HG03196 (cell line): ENCODE results near the gene CELSR1.

Experiments used
- ATAC-seq: cut with Tn5 transposase; IDR thresholded peaks from one replicate; pipeline ENCODE4 v1.9.1; 2021; ENCODE audit not compliant: unreplicated experiment

CELSR1 gene

DNA sequence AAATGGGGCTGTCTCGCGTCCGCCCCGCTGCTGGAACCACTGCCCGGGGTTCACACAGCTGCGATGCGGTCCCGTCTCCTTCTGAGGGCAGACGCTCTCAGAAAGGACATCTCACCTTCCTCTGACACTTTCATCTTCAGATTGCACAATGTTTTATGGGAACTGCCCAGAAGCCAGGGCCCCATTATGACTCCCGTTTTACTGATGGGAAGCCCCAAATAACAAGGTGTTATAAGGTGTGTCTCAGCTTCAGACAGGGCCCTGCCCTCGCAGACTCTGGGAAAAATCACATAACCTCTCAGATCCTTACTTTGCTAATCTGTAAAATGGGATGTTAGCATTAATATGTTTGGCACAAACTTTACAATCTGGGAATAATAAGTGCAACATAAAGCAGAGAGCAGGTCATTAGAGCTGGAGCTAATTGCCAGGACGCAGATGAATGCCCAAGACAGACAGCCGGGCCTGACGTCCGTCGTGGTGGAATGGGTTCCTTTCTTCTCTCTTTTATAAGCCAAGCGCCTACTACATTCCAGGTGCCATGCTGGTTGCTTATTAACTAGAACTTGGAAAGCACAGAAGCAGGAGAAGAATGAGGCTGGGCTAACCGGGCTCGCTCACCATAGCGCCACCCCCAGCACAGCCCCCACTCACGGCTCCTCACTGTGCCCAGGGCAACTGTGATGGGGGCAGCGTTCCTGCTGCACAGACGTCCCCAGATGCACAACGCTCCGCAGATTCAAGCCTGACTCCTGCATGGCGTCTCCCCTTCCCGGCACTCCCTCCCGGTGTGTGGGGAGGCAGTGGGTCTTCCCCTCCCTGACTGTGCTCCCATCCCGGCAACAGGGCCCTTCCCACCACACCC is 158.1 kb downstream of the CELSR1 start:
- no peak for ATAC-seq

DNA sequence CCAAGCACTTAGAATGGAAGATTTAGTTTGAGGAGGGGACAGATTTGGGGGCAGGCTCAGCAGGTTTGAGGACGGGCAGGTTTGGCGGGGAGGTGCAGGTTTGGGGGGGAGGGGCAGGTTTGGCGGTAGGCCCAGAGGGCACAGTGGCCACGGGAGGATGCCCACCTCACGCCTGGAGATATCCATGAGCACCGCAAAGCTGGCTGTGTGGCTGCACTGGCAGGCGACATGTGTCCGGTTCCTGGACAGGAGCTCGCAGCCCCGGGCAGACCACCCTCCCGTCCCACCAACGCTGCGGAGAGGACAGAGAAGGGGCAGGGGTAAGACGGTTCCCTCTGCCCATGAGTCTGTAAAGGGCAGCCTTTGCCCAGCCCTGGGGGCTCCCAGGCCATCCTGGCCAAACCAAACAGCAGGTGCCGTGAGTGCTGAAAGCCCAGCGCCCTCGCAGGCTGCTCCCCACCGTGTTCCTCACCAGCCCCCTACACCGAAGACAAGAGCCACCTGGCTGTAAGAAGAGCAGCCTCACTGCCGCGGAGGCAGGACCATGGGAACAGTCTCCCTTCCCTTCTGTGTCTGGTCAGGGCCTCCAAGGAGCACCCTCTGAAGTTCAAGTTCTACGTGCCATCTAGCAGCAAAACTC is 158.9 kb downstream of the CELSR1 start:
- no peak for ATAC-seq

DNA sequence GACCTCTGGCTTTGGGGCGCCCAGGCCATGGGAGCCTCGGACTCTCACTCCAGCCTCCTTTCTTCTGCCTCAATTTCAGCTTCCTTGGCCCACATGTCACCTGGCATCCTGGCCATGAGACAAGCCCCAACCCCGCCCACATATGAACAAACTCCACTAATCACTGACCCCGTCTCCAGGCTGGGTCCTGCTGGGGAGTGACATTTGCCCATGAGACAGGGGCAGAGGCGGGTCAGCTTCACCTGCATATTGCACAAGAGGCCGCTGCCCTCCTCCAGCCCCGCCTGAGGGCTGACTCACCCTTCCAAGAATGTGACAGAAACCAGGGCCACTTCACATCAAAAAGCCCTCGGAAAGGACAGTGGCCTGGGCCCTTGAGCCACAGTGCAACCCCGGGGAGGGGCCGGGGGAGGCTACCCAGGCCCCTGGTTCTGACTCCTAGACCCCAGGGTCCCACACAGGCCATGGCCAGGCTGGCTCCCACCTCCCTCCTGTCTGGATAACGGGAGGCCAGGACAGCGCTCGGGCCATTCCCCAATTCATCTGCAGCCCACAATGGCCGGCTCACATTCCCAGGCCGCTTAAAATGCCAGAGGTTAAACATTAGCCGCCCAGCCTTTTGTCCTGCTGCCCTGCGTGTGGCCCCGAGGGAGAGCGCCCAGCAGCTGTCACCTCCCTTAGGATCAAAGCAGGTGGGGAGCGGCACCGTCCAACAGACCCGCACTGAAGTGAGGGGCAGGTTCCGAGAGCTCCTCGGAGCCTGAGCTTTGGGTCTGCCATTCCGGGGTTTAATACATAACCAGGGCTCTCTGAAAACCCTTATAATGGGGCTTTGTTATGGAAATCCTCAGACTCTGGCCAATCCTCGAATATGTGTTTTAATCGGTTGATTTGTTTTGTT is 159.6 kb downstream of the CELSR1 start:
- ATAC-seq, result no peak

DNA sequence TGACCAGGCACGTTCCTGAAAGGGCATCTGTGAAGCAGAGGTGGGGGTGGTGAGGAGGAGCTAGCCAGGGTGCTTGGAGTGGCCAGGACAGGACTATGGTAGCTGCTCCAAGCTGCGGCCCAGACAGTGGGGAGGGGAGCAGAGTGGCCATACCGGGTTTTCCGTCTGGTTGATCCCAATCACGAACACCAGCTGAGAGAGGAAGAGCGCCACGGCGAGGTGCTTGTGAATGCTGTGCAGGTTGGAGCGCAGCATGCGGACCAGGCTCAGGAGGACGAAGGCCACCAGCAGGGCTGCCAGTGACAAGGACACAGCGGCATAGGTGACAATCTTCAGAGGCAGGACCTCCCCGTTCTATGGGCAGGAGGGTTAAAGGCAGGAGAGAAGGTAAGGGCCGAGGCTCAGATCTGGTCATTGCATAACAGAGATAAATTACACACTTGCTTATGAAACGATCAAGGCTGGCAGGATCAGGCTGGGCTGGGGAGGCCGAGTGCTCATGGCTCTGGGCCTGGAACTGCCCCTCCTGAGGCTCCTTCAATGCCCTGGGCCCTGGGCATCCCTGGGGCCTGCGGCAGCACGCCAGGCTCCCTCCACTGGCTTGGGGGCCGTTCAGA is 160.4 kb downstream of the CELSR1 start:
- ATAC-seq, result no peak

DNA sequence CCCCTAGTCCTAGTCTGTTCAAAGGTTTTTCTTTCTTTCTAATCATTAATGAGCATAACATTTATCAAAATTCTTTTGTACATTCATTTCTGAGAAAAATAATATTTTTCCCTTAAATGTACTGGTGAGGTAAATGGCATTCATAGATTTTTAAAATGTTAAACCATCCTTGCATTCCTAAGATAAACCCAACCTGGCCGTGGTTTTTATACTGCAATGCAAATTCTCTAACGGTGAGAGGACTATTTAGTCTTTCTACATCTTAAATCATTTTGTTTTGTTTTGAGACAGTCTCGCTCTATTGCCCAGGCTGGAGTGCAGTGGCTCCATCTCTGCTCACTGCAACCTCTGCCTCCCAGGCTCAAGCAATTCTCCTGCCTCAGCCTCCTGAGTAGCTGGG is 161.3 kb downstream of the CELSR1 start:
- ATAC-seq, result no peak

DNA sequence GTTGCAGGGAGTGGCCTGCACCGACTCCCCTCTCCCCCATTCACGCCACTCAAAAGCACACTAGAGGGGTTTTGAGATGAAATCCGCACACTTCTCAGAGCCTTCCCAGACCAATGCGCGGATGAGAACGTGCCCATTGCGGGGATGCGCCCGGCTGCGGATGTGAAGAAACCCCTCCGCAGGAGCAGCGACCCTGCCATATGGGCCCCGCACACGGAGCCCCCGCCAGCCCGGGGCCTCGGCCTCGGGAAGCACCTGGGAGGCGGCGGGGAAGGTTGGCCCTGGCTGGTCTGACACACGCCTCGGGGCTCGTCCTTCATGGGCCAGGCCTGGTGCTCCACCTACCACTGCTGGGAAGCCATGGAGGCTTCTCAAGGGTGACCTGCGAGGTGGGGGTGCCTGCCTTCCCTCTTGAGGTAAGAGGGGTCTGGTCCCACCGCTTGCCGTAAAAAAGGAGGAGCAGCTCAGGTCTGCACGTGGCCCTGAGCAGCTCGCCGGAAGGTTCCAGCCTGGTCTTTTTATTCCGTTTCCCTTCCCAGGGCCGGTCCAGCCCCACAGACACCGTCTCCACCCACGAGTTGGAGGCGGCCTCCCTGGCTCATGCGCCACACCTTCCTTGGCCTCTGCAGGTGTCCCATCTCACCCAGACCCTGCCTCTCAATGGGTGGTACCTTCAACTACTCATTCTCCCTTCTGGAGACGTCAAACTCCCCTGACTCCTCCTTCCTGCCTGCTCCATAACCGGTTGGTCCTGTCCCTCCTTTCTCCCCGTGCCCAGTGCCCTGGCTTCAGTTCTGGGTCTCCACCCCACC is 162.6 kb downstream of the CELSR1 start:
- no peak for ATAC-seq

DNA sequence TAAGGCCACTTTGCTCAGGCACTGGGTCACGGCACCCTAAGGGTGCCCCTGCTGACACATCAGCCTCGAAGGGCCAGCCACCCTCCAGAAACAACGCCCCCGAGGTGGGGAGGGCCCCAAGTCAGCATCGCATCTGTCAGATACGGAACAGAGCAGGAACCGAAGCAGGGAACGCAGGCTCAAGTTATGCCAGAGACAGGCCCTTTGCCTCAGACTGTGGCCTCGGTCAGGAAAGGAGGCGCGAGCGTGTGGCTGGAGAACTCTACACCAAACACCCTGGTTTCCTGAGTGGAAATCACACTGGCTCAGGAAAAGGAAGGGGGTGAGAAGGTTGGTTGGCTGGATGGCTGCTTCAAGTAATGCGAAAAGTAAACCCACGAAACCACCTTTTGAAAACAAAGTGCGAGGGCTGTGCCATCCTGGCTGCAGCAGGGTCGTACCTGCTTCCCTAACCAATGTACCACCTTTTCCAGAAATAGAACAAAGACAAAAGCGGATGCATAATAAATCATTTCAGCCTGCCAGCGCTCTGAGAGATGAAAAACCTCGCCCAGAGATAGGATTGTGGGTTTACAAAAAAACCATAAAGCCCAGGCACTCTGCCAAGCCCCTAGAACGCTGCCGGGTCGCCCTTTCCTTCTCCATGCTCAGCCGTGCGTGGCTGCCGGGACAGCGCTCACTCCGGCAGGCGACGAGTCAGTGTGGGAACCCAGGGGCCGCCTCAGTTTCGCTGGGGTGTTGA is 163.3 kb downstream of the CELSR1 start:
- ATAC-seq, result no peak

DNA sequence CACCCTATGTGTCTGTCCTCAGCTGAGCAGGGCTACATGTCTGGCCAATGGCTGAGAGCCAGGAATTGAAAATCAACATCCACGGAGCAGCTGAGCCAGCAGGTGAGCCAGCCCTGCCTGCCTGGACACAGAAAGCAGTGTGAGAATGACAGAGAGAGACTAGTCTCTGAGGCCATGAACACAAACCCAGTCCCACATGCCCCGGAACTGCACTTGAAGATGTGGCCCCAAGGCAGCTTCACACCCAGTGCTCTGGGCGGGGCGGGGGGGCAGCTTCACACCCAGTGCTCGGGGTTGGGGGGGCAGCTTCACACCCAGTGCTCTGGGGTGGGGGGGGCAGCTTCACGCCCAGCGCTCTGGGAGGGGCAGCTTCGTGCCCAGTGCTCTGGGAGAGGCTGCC is 164.3 kb downstream of the CELSR1 start:
- ATAC-seq, result no peak

DNA sequence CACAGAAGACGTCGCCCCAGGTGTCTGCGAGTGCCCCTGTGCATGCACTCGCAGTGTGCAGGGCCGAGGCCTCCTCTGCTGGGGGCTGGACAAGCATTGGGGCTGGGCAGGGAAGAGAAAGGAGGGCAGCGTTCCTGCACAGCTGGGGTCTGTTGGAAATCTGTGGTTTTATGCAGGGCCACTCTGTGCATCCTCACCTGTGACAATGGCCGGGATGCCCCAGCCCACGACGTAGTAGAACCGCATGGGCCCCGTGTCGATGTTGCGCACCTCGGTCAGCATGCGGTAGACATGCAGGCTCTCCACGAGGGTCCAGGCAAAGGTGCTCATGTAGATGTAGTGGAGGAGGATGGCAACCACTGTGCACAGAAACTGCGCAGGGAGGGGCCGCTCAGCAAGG is 164.7 kb downstream of the CELSR1 start:
- ATAC-seq, result no peak

DNA sequence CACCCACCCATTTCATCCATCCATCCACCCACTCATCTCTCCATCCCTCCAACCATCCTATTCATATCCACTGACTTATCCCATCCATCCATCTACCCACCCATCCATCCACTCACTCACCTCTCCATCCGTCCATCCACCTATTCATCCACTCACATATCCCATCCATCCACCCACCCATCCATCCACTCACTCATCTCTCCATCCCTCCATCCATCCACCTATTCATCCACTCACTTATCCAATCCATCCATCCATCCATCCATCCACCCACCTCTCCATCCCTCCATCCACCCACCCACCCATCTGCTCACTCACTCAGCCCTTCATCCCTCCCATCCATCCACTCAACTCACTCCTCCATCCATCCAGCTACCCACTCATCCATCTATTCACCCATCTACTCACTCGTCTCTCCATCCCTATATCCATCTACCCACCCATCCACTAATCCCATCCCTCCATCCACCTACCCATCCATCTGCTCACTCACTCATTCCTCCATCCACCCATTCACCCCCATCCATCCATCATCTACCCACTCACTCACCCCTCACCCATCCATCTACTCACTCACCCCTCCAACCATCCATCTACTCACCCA is 165.7 kb downstream of the CELSR1 start:
- no peak for ATAC-seq

DNA sequence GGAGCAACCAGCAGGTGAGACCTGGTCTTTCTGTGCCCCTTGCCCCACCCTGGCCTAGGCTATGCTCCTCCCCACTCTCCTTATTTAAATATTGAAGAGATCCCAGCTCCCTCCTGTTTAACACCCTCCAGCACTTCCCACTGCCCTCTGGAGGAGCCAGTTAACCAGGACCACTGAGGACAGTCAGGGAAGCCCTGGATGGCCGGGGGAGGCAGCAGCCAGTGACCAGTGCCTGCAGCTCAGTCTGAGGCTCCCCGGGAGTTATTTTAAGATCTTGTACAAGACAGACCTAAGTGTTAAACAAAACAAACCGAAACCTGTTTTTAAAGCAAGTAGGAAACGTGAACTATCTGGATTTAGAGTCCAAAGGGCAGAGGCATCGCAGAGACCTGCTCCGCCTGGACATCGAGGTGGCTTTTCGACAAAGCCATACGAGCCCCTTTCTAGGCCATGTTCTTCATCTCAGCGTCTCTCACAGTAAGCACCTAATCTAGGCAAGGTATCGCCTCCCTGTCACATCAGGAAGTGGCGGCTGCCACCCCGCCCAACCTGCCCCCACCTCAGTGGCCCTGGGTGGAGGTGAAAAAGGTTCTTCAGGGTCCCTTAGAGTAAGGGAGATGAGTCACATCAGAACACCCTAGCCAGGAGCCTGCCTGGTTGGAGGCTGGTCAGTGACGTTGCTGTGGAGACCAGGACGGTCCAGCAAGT is 166.7 kb downstream of the CELSR1 start:
- ATAC-seq, result no peak

DNA sequence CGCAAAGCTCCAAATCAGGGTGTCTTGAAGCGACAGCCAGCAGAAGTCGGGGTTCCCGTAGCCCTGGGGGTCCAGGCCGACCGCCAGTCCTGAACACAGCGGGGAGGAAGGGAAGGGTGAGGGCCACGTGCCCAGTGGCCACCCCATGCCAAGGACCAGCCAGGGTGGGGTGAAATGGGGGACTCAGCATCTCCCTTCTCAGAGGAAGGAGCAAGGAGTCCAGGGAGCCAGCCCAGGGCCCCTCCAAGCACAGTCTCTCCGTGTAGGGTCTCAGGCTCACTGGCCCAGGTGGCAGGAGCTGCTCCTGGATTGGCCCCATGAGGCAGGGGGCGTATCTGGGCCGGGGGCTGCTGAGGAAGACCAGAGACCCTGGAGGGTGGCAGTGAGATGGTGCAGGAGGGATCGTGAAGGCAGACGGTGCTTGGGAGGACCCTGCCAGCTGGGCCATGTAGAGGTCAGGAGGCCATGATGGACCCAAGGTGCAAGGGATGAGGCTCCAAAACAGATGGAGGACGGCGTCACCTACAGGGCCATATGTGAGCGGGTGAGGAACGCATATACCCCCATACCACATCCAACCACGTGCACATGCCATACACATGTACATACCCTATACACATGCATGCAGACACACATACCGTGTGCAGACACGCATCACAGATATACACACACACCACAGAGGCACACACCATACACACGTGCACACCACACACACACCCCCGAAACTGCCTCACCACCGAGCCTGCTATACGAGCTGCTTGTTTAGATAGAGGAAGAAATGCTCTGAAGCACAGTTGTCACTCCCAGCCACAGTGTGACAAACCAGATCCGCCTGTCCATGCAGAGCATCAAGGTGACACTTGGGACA is 167.5 kb downstream of the CELSR1 start:
- no peak for ATAC-seq

DNA sequence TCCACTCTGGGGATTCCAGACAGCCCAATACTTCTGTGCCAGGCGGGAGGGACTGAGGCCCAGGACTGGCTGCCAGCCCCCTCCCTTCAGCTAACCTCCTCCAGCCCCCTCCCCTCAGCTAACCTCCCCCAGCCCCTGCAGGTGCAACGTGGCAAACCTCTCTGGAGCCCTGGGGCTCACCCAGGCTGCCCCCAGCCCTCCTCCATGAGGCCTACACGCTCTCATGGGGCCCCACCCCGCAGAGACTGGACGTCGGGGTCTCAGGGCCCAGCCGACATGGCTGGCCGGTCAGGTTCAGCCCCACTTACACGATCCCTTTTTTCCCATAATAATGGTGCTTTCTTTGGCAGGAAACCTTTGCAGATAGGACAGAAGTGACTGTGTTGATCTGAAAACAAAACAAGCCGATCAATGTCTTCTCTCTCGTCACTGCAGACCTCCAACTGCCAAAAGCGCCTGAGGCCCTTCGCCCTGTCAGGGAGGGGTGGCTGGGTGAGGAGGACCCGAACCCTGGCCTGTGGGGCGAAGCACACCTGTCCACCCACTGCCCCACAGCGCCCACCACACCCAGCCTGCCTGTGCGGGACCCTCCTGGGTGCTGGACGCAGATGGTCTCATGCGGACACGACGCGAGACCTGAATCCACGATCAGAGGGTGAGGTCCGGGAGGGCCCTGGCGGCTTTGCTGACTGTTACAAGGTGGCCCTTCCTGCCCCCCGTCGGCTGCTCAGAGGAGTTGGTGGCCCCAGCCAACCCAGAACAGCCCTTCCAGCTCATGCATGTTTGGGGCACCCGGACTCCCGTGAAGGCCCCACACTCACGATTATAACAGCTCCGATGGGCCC is 168.3 kb downstream of the CELSR1 start:
- no peak for ATAC-seq

DNA sequence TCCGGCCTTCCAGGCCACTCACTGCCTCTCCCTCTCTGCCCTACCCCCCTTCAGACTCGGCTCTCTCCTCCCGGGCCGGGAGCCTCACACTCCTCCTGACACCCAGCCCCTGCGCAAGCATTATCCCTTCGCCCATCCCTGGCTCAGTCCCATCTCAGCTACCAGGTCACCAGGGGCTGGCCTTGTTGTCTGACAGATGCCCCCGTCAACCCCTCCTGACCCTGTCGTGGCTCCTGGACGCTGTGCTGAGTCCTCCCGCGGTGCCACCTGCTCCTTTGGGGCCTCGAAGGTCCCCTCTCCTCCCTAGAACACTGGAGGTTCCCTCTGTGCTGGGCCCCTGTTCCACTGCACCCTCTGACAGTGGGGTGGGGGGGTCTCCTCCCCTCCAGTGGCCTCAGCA is 169.0 kb downstream of the CELSR1 start:
- no peak for ATAC-seq

DNA sequence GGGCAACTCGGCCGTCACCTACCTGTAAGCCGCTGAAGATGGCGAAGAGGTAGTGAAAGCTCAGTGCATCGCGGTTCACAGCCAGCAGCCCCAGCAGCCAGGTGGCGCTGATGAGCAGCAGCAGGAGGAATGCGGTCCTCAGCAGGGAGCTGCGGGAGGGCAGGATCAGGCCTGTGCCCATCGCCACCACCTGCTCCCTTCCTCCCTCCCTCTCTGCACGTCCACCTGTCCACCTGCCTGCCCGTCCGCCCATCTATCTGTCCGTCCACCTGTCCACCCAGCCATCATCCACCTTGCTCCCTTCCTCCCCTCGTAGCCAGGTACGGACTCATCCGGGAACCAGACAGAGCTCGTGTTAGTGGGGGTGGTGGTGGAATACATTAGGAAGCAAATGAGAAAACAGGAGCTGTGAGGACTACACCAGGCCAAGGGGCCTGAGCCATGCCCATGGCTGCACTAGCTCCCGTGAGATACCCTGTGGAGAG is 169.7 kb downstream of the CELSR1 start:
- ATAC-seq, result no peak
